Caco-2 (cell line): ENCODE measurements around the gene TAS2R41. TPM values are rescaled to one million over a fixed set of nuclear protein-coding genes. Genes with fewer than 3 reads are reported as not detected.

Experiments
- BruUV-seq: library from RNA; stranded (reverse); fragments of 400-500 nt; replicated peaks from 2 replicates; lab custom pipeline; 2021; lab: Mats Ljungman, UMichigan
- CTCF ChIA-PET: fragments of 300-600 bp; sonication (Branson Sonifier 250); formaldehyde crosslinking; loops from one replicate; lab custom pipeline; 2022; ENCODE audit warnings: antibody characterized with exemption; lab: Charles Lee
- POLR2A ChIA-PET: fragments of 300-600 bp; sonication (Branson Sonifier 250); formaldehyde crosslinking; loops from one replicate; lab custom pipeline; 2022; ENCODE audit warnings: antibody characterized with exemption; lab: Charles Lee
- DNase-seq, 2 experiments: peaks; one replicate each; pipeline versions ENCODE4 v3.0.0 to v3.0.0-alpha.2; 2020 to 2022
- H3K27me3 ChIP-seq: replicated peaks from 2 replicates; pipeline ENCODE4 v1.6.0; 2011; ENCODE audit warnings: low read length; ENCODE audit not compliant: control insufficient read depth, insufficient read depth
- H3K36me3 ChIP-seq: 2 replicates; pipeline ENCODE4 v1.5.1; 2011; ENCODE audit warnings: low read length; ENCODE audit not compliant: control insufficient read depth, insufficient read depth
- H3K4me1 ChIP-seq: fragments of 250-450 bp; sonication (Bioruptor Pico); 2 replicates; pipeline ENCODE4 v1.5.1; 2020; ENCODE audit warnings: mild to moderate bottlenecking
- H3K4me3 ChIP-seq: 2 replicates; pipeline ENCODE4 v1.5.1; 2011; ENCODE audit warnings: low read depth, mild to moderate bottlenecking, control low read depth, low read length
- H3K9me3 ChIP-seq: fragments of 250-450 bp; sonication (Bioruptor Pico); 2 replicates; pipeline ENCODE4 v1.5.1; 2020; ENCODE audit warnings: mild to moderate bottlenecking, moderate library complexity
- H3K27ac Mint-ChIP-seq: one replicate; pipeline ENCODE4 v1.8.0; 2022; ENCODE audit warnings: mixed read lengths; ENCODE audit not compliant: unreplicated experiment
- H3K27me3 Mint-ChIP-seq: one replicate; pipeline ENCODE4 v1.8.0; 2022; ENCODE audit warnings: mixed read lengths; ENCODE audit not compliant: insufficient read depth, unreplicated experiment
- H3K36me3 Mint-ChIP-seq: one replicate; pipeline ENCODE4 v1.8.0; 2022; ENCODE audit warnings: mild to moderate bottlenecking, mixed read lengths; ENCODE audit not compliant: insufficient read depth, unreplicated experiment
- H3K4me1 Mint-ChIP-seq: one replicate; pipeline ENCODE4 v1.8.0; 2022; ENCODE audit warnings: low read depth, mixed read lengths; ENCODE audit not compliant: unreplicated experiment
- H3K4me3 Mint-ChIP-seq: one replicate; pipeline ENCODE4 v1.8.0; 2022; ENCODE audit warnings: mild to moderate bottlenecking, moderate library complexity, mixed read lengths; ENCODE audit not compliant: unreplicated experiment
- H3K9me3 Mint-ChIP-seq: one replicate; pipeline ENCODE4 v1.8.0; 2022; ENCODE audit warnings: mixed read lengths; ENCODE audit not compliant: unreplicated experiment
- CTCF ChIP-seq, 2 experiments: fragments of 200-600 bp in 1 of 2; IDR thresholded peaks; 1 replicate in 1 of 2; 2 replicates in 1 of 2; pipeline versions ENCODE4 v1.5.1 to v1.8.0; 2011 to 2022; ENCODE audit warnings: antibody characterized with exemption in 1 of 2, control low read depth in 1 of 2, inconsistent platforms in 1 of 2, low read depth in 1 of 2, low read length in 1 of 2, mild to moderate bottlenecking in 1 of 2, moderate library complexity in 1 of 2; ENCODE audit not compliant: insufficient read depth in 1 of 2, severe bottlenecking in 1 of 2, unreplicated experiment in 1 of 2
- intact Hi-C: fragments of 100-400 bp; cut with micrococcal nuclease; formaldehyde crosslinking; loops from one replicate; pipeline ENCODE4 v1.10.0; 2022; ENCODE audit not compliant: unreplicated experiment
- total RNA-seq: library from RNA; stranded (reverse); gene quantifications from 2 replicates; pipeline ENCODE4 v1.2.3, GENCODE V29; 2022

TAS2R41 gene
- total RNA-seq, 1 experiment from 2014 or later, result not detected

GRCh38 chr7:143495851-143496250 is 18.2 kb downstream of the TAS2R41 start:
- Mint-ChIP-seq H3K4me3 (no peak overlapping the region), H3K27me3 (no peaks in the 10 kb centered on the region), H3K36me3 (peaks cover 5% of the 10 kb centered on the region), H3K27ac (no peak overlapping the region), H3K4me1 (peaks cover 24% of the 10 kb centered on the region), H3K9me3 (no peaks in the 10 kb centered on the region)
- CTCF ChIA-PET, result no interaction called here
- DNase-seq, result no peak
- TF ChIP-seq CTCF (IDR thresholded peaks at IDR 0.05; ENCODE audit: insufficient read depth in 1 of 2, low read depth in 1 of 2, low read length in 1 of 2, severe bottlenecking in 1 of 2, unreplicated experiment in 1 of 2), result no peak
- intact Hi-C loops, result no loop called here
- Histone ChIP-seq H3K27me3 (no peaks in the 10 kb centered on the region), H3K36me3 (no peaks in the 10 kb centered on the region), H3K9me3 (no peaks in the 10 kb centered on the region), H3K4me1 (peaks cover 19% of the 10 kb centered on the region), H3K4me3 (no peak overlapping the region)
- POLR2A ChIA-PET, result no interaction called here
- no TSS peak for BruUV-seq

GRCh38 chr7:143496263-143496662 is 18.6 kb downstream of the TAS2R41 start:
- no peaks in the 10 kb centered on the region for H3K9me3 Mint-ChIP-seq

GRCh38 chr7:143497008-143497795 is 19.5 kb downstream of the TAS2R41 start:
- Histone ChIP-seq H3K4me3 (no peak overlapping the region), H3K4me1 (peaks cover 6% of the 10 kb centered on the region), H3K27me3 (no peaks in the 10 kb centered on the region), H3K36me3 (no peaks in the 10 kb centered on the region), H3K9me3 (no peaks in the 10 kb centered on the region)
- peaks cover 5% of the 10 kb centered on the region for H3K36me3 Mint-ChIP-seq
- H3K27ac Mint-ChIP-seq, result no peak overlapping the region
- H3K4me1 Mint-ChIP-seq, result peaks cover 12% of the 10 kb centered on the region
- no peak for TF ChIP-seq CTCF (IDR thresholded peaks at IDR 0.05; ENCODE audit: insufficient read depth in 1 of 2, low read depth in 1 of 2, low read length in 1 of 2, severe bottlenecking in 1 of 2, unreplicated experiment in 1 of 2)
- H3K4me3 Mint-ChIP-seq, result no peak overlapping the region
- ChIA-PET POLR2A (no interaction called here), CTCF (no interaction called here)
- no peaks in the 10 kb centered on the region for H3K27me3 Mint-ChIP-seq
- intact Hi-C loops, result no loop called here
- no TSS peak for BruUV-seq
- DNase-seq, result no peak
- H3K9me3 Mint-ChIP-seq, result no peaks in the 10 kb centered on the region

More at GRCh38 chr7:143496263-143496662, 18.6 kb downstream of the TAS2R41 start:
- H3K27me3 ChIP-seq, result no peaks in the 10 kb centered on the region
- ChIA-PET CTCF (no interaction called here), POLR2A (no interaction called here)
- no peak overlapping the region for H3K27ac Mint-ChIP-seq
- no peaks in the 10 kb centered on the region for H3K9me3 ChIP-seq
- TF ChIP-seq CTCF (IDR thresholded peaks at IDR 0.05; ENCODE audit: insufficient read depth in 1 of 2, low read depth in 1 of 2, low read length in 1 of 2, severe bottlenecking in 1 of 2, unreplicated experiment in 1 of 2), result no peak
- no peaks in the 10 kb centered on the region for H3K27me3 Mint-ChIP-seq
- DNase-seq, result no peak
- intact Hi-C loops, result no loop called here
- BruUV-seq, result no TSS peak
- H3K4me1 ChIP-seq, result peaks cover 15% of the 10 kb centered on the region
- H3K4me3 ChIP-seq, result no peak overlapping the region
- H3K4me1 Mint-ChIP-seq, result peaks cover 20% of the 10 kb centered on the region
- peaks cover 5% of the 10 kb centered on the region for H3K36me3 Mint-ChIP-seq
- H3K4me3 Mint-ChIP-seq, result no peak overlapping the region
- H3K36me3 ChIP-seq, result no peaks in the 10 kb centered on the region
